GM19468 (cell line): ENCODE measurements around the gene MAP3K8.

Experiments used
- ATAC-seq: cut with Tn5 transposase; IDR thresholded peaks from one replicate; pipeline ENCODE4 v1.9.1; 2021; ENCODE audit warnings: mild to moderate bottlenecking, moderate library complexity, moderate number of reproducible peaks; ENCODE audit not compliant: unreplicated experiment; ENCODE audit errors: extremely low read depth

Gene MAP3K8

DNA sequence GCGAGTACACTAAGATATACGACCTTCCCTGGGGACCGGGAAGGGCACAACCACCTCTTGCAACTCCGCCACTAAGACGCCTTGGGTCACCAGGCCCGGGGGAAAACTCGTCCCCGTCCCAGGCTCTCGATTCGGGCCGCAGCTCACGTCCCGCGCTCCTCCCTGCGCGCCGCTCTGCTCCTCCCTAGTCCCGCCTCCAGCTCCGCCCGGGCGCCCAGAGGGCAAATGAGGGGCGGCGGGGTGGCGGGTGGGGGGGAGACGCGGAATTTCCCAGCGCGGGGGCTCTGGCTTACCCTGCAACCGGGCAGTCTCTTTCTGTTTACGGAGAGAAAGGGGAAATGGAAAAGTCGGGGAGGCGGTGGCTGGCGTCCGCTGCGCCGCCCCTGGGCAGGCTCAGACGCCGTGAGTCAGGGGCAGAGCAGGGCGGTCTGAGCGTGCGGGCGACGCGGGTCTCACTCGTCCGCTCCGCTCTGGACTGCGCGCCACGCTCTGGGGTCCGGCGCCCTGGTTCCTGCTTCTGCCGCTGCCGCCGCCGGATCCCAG, at the start of gene MAP3K8:
MAP3K8 (plus strand) TSS at position 455 of the 543 bp plus-strand sequence. CDS start 4,755 bp downstream, outside the sequence.
- peak; percentile 54 for ATAC-seq

DNA sequence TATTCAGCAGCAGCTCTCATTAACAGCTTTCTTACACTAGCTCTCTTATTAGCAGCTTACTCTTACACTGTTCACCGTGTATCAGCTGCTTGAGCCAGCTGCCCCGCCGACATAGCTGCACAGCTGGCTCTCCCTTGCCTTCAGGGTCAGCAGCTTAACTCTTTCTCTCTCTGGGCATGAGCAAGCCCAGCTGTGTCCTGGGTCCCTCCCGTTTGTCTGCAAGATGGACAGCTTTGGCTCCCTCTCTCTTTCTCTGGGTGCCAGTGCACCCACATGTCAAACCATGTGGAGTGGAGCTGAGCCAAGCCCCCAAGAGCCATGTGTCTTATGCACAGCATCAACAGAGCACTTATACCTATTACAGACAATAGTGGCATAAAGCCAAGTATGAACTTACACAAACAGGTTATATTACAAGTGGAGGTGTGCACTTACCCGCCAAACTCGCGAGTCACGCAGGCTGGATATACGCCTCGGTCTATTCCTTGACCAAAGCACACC, 49.2 kb upstream of the MAP3K8 start:
- ATAC-seq: no peak

DNA sequence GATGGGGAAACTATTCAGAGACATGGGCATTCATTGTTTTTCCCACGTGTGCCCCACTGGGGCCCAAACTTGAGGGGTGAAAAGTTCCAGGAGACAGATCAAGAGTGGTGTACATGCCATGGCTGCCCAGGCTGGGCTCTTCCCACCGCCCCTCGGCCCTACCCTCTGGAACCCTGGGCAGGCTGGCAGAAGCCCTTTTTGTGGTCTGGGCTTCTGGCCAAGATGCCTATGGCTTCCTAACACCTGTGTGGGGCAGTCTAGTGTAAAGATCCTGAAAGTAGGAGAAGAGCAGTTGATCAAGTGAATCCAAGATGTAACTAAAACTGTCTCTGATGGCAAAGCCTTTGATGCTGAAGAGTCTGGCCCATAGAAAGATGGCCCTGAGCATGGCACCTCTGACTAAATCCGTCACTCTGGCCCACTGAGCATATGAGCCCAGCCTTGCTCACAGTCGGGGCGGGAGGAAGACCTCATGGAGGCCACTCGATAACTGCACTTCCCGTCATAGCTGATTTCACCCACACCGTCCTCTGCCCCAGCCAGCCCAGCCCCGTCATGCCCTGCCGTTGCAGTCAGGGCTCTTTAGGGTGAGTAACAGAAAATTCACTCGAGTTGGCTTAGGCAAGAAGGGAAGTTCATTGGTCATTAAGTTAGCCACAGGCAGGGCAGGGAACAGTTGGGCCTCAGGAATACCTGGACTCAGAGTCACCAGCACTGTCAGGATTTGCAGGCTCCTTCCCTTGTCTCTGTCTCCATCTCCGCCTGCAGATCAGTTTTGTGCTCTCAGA, 47.0 kb upstream of the MAP3K8 start:
- no peak for ATAC-seq

DNA sequence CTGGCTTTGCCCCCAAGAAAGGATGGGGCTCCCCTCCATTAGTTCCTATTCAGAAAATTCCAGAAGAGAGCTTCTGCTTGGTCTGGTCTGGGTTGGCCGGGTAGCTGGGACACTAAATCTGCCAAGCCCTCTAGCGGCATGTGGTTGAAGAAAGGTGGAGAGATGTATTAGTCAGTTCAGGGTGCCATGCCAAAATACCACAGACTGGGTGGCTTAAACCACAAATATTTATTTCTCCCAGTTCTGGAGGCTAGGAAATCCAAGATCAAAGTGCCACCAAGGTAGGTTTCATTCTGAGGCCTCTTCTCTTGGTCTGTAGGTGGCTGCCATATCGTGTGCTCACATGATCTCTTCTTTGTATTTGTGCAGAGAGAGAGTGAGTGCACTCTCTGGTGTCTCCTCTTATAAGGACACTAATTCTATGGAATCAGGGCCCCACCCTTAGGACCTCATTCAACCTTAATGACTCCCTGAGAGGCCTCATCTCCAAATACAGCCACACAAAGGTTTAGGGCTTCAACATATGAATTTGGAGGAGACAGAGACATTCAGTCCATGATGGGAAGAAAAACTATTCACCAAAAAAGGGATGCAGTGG, 46.2 kb upstream of the MAP3K8 start:
- ATAC-seq: no peak

DNA sequence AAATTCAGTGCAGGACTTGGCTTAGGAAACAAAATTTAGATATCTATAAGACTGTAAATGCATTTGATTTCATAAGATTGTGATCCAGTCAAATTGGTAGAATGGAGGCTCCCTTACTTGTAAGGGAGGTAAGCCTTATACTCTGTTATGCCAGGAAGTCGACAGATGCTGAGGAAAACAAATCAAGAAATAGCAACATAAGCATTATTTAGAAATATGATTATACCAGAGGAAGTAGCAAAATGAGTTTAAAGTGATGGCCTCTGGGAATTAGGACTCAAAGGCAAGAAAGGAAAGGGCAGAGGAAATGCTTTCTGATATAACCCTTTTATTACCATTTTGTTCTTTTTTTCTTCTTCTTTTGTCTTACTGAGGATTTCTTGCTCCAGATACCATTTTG, 44.4 kb upstream of the MAP3K8 start:
- no peak for ATAC-seq

DNA sequence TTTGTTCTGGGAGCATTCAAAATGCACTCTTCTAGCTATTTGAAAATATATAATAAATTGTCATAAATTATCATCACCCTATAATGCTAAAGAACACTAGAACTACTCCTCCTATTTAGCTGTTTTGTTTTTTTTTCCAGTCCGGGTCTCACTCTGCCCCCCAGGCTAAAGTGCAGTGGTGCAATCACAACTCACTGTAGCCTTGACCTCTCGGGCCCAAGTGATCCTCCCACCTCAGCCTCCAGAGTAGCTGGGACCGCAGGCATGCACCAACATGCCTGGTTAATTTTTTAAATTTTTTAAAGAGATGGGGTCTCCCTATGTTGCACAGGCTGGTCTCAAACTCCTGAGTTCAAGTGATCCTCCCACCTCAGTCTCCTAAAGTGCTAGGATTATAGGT, 43.8 kb upstream of the MAP3K8 start:
- ATAC-seq: no peak

DNA sequence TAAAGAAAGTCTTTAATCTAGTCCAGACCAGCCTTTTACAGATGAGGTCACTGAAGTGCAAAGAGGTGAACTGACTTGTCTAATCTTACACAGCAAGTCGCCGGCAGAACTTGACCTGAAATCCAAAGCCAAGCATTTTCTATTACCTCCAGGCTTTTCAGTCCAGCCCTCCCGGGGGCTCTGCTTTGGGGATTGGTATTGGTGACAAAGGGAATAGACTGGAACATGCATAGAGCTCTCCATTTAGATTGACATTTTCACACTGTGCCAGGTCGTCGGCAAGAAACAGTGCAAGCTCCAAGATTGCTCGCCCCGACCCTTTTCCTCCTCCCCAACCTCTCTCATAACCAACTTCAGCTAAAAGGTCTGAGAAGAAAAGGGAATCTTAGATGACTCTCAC, 42.7 kb upstream of the MAP3K8 start:
- ATAC-seq: no peak

DNA sequence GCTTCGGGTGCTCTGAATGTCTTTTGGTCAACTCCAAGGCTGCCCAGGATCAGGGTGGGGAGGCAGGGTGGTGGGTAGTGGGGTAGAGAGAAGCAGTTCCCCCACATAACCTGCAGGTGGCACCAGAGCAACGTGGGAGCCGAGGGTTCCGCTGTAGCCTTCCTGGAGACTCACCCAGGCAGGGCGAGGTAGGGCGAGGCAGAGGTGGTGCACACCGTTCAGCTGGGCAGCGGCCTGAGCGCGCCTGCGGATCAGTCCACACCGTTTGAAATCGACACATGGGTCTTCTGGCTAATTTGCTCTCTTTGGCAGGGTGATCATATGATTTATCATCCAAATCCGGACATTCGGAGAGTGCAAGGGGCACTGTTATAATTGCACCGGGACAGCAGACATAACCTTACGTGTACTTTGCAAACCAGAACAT, 41.4 kb upstream of the MAP3K8 start:
- no peak for ATAC-seq

DNA sequence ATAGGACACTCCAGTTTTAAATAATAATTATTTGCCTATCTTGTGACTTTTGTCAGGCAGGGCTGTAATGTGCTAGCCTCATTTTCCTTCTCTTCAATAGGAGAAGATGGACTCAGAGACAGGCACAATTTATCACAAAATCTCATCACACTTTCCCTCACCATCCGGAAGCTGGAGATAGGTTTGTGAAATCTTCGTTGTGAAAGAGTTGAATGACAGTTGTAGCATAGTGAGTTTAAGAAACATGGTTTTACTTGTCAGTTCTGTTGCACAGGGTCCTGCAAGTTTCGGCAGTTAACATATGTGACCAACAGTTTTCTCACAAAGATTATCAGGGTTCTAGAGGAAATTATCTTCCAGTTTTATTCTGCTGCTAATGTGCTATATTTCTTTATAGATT, 37.7 kb upstream of the MAP3K8 start:
- no peak for ATAC-seq

DNA sequence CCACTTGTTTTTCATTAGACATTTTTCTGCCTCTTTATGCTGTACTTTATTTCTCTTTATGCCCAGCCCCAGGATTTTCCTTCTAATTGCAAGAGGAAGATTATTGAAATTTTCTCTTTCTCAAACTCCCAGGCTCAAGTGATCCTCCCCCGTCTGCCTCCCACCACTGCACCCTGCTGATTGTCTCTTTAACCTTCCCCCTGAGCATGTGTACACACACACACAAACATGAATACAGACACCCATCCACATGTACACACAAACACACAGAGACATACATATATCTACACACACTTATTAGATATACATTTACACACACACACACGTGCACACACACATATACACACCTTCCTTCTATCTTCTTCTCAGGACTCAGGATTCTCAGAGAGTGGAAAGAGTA, 37.3 kb upstream of the MAP3K8 start:
- no peak for ATAC-seq

DNA sequence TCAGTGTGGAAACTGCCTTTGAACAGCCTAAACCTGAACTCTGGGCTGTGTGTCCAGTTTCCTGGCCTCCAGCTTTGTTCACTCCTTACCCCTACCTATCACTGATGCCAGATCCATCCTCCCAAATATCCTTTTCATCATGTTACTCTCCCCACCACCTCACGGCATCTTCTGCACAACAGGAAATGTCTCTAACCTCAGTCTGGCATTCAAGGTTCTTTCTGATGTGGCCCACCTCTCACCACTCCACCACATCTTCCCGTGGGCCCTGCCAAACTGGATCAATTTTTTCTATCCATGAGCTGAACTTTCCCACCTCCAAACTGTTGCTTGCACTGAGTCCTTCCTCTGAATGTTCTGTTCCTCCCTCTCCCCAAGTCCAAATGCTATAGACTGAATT, 35.8 kb upstream of the MAP3K8 start:
- no peak for ATAC-seq

DNA sequence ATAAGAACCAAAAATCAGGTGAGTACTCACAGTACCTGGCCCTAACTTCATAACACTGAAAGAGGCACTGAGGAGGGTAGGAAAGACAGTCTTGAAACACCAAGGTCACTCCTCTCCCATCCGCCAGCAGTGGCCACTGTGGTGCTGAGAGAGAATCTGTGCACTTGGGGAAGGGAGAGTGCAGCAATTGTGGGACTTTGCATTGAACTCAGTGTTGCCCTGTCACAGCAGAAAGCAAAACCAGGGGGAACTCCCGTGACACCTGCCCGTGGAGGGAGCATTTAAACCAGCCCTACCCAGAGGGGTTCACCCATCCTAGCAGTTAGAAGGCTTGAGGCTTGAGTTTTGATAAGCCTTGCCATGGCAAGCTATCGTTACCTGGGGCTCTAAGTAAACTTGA, 35.2 kb upstream of the MAP3K8 start:
- ATAC-seq: no peak

DNA sequence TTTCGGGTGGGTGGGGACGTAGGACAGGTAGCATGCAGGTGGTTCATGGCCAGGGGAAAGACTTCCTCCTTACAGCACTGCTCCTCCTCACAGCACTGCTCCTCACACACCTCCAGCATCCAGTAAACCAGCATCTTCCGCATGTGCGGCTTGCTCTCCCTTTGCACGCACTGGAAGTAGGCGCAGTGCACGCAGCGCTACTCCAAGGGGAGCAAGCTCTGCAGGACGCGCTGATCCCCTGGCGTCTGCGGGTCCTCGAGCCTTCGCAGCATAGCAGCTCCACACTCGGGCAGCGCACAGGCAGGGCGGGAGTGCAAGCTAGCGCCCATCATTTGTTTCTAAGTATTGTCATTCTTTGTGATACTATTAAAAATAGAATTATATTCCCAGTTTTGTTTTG, 30.5 kb upstream of the MAP3K8 start:
- no peak for ATAC-seq

DNA sequence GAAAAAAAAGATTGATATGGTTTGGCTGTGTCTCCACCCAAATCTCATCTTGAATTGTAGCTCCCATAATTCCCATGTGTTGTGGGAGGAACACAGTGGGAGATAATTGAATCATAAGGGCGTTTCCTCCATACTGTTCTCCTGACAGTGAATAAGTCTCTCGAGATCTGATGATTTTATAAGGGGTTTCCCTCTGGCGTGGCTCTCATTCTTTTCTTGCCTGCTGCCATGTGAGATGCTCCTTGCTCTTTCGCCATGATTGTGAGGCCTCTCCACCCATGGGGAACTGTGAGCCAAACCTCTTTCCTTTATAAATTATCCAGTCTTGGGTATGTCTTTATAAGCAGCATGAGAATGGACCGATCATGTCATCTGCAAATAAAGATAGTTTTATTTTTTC, 29.4 kb upstream of the MAP3K8 start:
- ATAC-seq: no peak

DNA sequence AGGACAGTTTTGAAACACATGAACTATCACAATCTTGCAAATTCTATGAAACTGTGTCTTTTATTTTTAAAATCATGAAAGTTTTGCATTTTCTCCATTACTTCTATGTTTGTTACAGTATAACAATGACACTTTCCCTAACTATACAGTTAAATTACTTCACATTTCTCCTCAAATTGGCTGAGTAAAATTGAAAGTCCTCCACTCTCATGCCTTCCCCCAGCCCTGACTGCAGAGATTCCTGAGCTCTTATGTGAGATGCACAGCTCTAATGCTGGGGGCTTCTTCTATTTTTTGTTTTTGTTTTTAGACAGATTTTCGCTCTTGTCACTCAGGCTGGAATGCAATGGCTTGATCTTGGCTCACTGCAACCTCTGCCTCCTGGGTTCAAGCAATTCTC, 22.7 kb upstream of the MAP3K8 start:
- ATAC-seq: no peak

DNA sequence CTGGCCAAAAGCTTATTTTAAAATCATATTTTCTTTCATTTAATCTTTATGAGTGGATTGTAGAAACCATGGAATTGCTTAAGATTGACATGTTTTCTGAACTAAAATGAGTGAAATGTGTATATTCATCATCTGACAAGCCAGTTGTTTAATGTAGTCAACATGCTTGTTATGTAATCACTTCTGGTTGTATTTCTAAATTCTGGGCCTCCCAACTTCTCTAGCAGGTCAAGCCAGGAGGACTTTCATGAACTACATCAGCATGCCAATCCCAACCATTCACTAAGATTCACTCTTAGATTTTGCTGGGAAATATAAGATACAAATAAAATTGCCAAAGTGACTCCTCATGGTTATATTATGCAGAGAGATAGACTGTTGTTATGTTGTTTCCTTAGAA, 21.1 kb upstream of the MAP3K8 start:
- no peak for ATAC-seq

DNA sequence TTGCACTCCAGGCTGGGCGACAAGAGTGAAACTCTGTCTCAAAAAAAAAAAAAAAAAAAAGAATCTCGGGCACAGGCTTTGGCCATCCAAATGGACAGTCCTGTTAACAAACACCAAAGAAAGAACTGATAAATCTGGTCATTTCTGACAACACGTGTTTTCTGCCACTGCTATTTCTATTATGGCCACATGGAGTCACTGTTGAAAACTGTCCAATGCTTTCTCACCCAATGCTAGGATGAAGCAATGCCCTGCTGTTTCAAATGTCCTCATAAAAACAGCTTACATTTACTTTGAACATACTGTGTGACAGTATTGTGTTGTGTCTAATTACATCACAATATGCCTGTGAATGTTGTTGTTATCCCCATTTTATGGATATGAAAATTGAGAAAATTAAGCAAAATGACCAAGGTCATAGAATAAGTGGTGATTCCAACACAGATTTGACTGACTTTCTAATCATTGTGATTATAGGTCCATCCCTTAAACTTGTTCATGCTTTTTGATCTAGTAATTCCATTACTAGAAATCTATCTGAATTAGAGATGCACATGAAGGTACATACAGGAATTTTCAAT, 19.9 kb upstream of the MAP3K8 start:
- no peak for ATAC-seq

DNA sequence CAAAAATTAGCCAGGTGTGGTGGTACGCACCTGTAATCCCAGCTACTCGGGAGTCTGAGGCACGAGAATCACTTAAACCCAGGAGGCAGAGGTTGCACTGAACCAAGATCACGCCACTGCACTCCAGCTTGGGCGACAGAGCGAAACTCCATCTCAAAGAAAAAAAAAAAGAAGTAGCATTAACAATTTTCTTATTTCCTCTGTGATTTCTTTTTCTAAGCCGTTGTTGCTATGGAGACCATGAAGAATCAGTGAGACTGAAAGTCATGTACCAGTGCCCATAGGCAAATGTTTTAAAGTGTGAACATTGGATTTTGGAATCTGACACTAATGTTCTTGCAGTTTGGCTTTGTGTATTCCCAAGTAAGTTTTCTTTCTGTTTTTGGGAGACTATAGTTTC, 18.4 kb upstream of the MAP3K8 start:
- ATAC-seq: no peak

DNA sequence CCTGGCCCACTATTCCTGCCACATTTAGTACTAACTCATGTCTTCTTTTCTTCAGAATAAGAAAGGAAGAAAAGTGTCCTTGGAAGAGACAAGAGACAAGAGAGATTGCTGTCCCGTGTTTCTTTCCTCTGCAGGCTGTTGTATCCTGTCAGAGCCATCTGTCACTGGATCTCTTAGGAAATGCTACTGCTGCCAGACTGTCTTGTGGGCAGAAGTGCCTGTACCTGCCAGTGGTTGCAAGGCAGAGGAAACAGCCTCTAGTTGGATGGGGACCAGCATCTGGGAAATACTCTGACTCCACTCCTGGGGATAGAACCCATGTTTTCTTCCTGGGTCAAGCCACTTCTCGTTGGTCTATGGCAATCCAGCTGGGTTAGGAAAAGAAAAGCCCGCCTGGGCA, 16.7 kb upstream of the MAP3K8 start:
- no peak for ATAC-seq

DNA sequence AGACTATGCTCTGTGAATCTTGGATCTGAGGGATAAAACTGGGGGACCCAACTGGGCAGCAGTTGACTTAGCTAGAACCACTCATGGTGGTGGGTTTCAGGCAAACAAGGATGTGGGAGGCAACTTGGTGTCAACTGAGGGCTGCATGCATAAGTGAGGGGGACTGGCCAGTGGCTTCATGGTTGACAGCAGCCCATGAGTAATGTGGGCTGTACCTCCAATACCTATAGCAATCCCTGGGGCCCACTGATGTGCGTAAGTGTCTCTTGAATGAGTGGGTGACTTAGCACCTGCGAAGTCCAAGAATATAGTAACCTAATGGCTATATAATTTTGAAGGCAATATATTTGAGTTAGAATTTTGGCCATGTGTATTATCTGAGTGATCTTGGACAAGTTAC, 13.7 kb upstream of the MAP3K8 start:
- no peak for ATAC-seq

DNA sequence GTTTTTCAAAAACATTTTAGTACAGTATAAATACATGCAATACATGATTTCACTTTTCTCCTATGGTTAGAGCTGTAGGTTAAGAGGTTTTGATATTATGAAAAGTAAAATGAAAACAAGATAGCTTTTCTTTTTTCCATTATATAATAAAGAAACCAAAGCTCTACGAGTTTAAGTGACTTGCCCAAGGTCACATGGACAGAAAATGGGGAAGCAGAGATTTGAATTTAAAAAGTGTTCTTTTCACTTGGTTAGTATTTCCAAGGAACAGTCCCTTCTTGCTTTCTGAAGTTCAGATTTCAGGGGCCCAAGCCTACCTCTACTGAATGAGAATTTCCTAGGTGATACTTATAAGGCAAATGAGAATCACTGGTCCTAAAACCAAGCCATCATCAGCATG, 13.2 kb upstream of the MAP3K8 start:
- ATAC-seq: no peak
